ENCODE measurements around the gene TNFRSF8. TPM values are rescaled to one million over a fixed set of nuclear protein-coding genes. Genes with fewer than 3 reads are reported as not detected.

The TNFRSF8 gene
- total and polyA plus RNA-seq, 7 experiments from 2014 or later = 0.56 to 29.3 (median 4.0) TPM; not detected in 4

- Histone ChIP-seq H3K27me3 (ENCODE audit: control insufficient read depth in 2 of 2, insufficient read depth in 2 of 2, low read length in 2 of 2) (no peaks in the 10 kb centered on the region), H3K27ac (ENCODE audit: low read depth, low read length) (no peak overlapping the region), H3K9me3 (ENCODE audit: control insufficient read depth in 2 of 3, low read length in 3 of 3) (no peaks in the 10 kb centered on the region), H3K4me1 (ENCODE audit: control insufficient read depth in 2 of 2, insufficient read depth in 2 of 2, low read length in 2 of 2) (peaks cover 9 to 15% of the 10 kb centered on the region in 2 donors), H3K36me3 (ENCODE audit: control insufficient read depth in 2 of 3, insufficient read depth in 3 of 3, low read length in 3 of 3) (no peaks in the 10 kb centered on the region), H3K4me3 (ENCODE audit: low read length) (peak overlapping the region; percentile 39)
- intact Hi-C loops (cut with micrococcal nuclease) = loop anchor here in 1 of 2 donors (1.0 to 2.0 kb wide), 2 partner anchors 22 to 28 kb away; partner anchors contain the start of gene MIIP
- H3K27ac Mint-ChIP-seq = no peak overlapping the region
- no peaks in the 10 kb centered on the region for H3K36me3 Mint-ChIP-seq
- H3K27me3 Mint-ChIP-seq = peaks cover 0 to 2% (median 0%) of the 10 kb centered on the region in 5 donors
- DNase-seq (no peak), ATAC-seq (no peak)
- H3K4me1 Mint-ChIP-seq = peaks cover 0 to 14% (median 0%) of the 10 kb centered on the region in 7 donors
- H3K9me3 Mint-ChIP-seq = no peaks in the 10 kb centered on the region
- no peak overlapping the region for H3K4me3 Mint-ChIP-seq
- POLR2A ChIA-PET = no interaction called here
- CTCF ChIA-PET = no interaction called here
These were observed 16.4 kb upstream of the TNFRSF8 start for GRCh38 chr1:12046749-12047119.

GRCh38 chr1:12047120-12047876 is 15.8 kb upstream of the TNFRSF8 start:
- ATAC-seq = peak; percentile 60
- Mint-ChIP-seq H3K27me3 (peaks cover 0 to 2% (median 0%) of the 10 kb centered on the region in 5 donors), H3K4me1 (peaks cover 0 to 19% (median 0%) of the 10 kb centered on the region in 7 donors), H3K27ac (no peak overlapping the region), H3K9me3 (no peaks in the 10 kb centered on the region), H3K4me3 (no peak overlapping the region), H3K36me3 (no peaks in the 10 kb centered on the region)
- DNase-seq = peak in 4 of 9 donors; percentile 6 to 76 (median 20)
- no peak overlapping the region for H3K27ac ChIP-seq (ENCODE audit: low read depth, low read length)
- H3K36me3 ChIP-seq (ENCODE audit: control insufficient read depth in 2 of 3, insufficient read depth in 3 of 3, low read length in 3 of 3) = no peaks in the 10 kb centered on the region
- intact Hi-C loops (cut with micrococcal nuclease) = loop anchor here in 1 of 2 donors (1.0 to 2.0 kb wide), 2 partner anchors 21 to 28 kb away; partner anchors contain the start of gene MIIP
- H3K9me3 ChIP-seq (ENCODE audit: control insufficient read depth in 2 of 3, low read length in 3 of 3) = no peaks in the 10 kb centered on the region
- peaks cover 9 to 18% of the 10 kb centered on the region in 2 donors for H3K4me1 ChIP-seq (ENCODE audit: control insufficient read depth in 2 of 2, insufficient read depth in 2 of 2, low read length in 2 of 2)
- ChIA-PET CTCF (no interaction called here), POLR2A (no interaction called here)
- peak overlapping the region; percentile 39 for H3K4me3 ChIP-seq (ENCODE audit: low read length)
- no peaks in the 10 kb centered on the region for H3K27me3 ChIP-seq (ENCODE audit: control insufficient read depth in 2 of 2, insufficient read depth in 2 of 2, low read length in 2 of 2)

GRCh38 chr1:12048372-12048771 is 14.7 kb upstream of the TNFRSF8 start:
- Histone ChIP-seq H3K36me3 (ENCODE audit: control insufficient read depth in 2 of 3, insufficient read depth in 3 of 3, low read length in 3 of 3) (no peaks in the 10 kb centered on the region), H3K27me3 (ENCODE audit: control insufficient read depth in 2 of 2, insufficient read depth in 2 of 2, low read length in 2 of 2) (no peaks in the 10 kb centered on the region), H3K9me3 (ENCODE audit: control insufficient read depth in 2 of 3, low read length in 3 of 3) (no peaks in the 10 kb centered on the region), H3K4me3 (ENCODE audit: low read length) (no peak overlapping the region), H3K4me1 (ENCODE audit: control insufficient read depth in 2 of 2, insufficient read depth in 2 of 2, low read length in 2 of 2) (peaks cover 9 to 20% of the 10 kb centered on the region in 2 donors), H3K27ac (ENCODE audit: low read depth, low read length) (no peak overlapping the region)
- POLR2A ChIA-PET = no interaction called here
- no peaks in the 10 kb centered on the region for H3K36me3 Mint-ChIP-seq
- peaks cover 0 to 2% (median 0%) of the 10 kb centered on the region in 5 donors for H3K27me3 Mint-ChIP-seq
- CTCF ChIA-PET = no interaction called here
- DNase-seq (no peak), ATAC-seq (no peak)
- H3K4me3 Mint-ChIP-seq = peak overlapping the region in 1 of 10 donors; percentile 2
- peak overlapping the region in 1 of 9 donors; percentile 43 for H3K27ac Mint-ChIP-seq
- no peaks in the 10 kb centered on the region for H3K9me3 Mint-ChIP-seq
- peaks cover 0 to 27% (median 0%) of the 10 kb centered on the region in 7 donors for H3K4me1 Mint-ChIP-seq
- intact Hi-C loops (cut with micrococcal nuclease) = no loop called here

GRCh38 chr1:12049616-12050015 is 13.5 kb upstream of the TNFRSF8 start:
- Mint-ChIP-seq H3K4me3 (no peak overlapping the region), H3K27ac (no peak overlapping the region), H3K9me3 (no peaks in the 10 kb centered on the region), H3K36me3 (no peaks in the 10 kb centered on the region), H3K27me3 (no peaks in the 10 kb centered on the region), H3K4me1 (peaks cover 0 to 35% (median 0%) of the 10 kb centered on the region in 7 donors)
- no peak for DNase-seq
- ATAC-seq = no peak
- intact Hi-C loops (cut with micrococcal nuclease) = no loop called here
- CTCF ChIA-PET = no interaction called here
- POLR2A ChIA-PET = no interaction called here
- peaks cover 9 to 20% of the 10 kb centered on the region in 2 donors for H3K4me1 ChIP-seq (ENCODE audit: control insufficient read depth in 2 of 2, insufficient read depth in 2 of 2, low read length in 2 of 2)
- H3K27me3 ChIP-seq (ENCODE audit: control insufficient read depth in 2 of 2, insufficient read depth in 2 of 2, low read length in 2 of 2) = no peaks in the 10 kb centered on the region
- H3K9me3 ChIP-seq (ENCODE audit: control insufficient read depth in 2 of 3, low read length in 3 of 3) = no peaks in the 10 kb centered on the region
- no peak overlapping the region for H3K4me3 ChIP-seq (ENCODE audit: low read length)
- H3K36me3 ChIP-seq (ENCODE audit: control insufficient read depth in 2 of 3, insufficient read depth in 3 of 3, low read length in 3 of 3) = no peaks in the 10 kb centered on the region
- no peak overlapping the region for H3K27ac ChIP-seq (ENCODE audit: low read depth, low read length)

- DNase-seq = no peak
These were observed 11.7 kb upstream of the TNFRSF8 start for GRCh38 chr1:12051361-12051760.

GRCh38 chr1:12052008-12052573 is 11.0 kb upstream of the TNFRSF8 start:
- Mint-ChIP-seq H3K27ac (peak overlapping the region in 2 of 9 donors; percentile 60 to 77), H3K4me1 (peaks cover 0 to 40% (median 0%) of the 10 kb centered on the region in 7 donors), H3K27me3 (no peaks in the 10 kb centered on the region), H3K9me3 (no peaks in the 10 kb centered on the region), H3K36me3 (no peaks in the 10 kb centered on the region), H3K4me3 (peak overlapping the region in 1 of 10 donors; percentile 18)
- no peaks in the 10 kb centered on the region for H3K36me3 ChIP-seq (ENCODE audit: control insufficient read depth in 2 of 3, insufficient read depth in 3 of 3, low read length in 3 of 3)
- DNase-seq = peak in 1 of 9 donors; percentile 51
- H3K4me1 ChIP-seq (ENCODE audit: control insufficient read depth in 2 of 2, insufficient read depth in 2 of 2, low read length in 2 of 2) = peaks cover 3 to 13% of the 10 kb centered on the region in 2 donors
- ChIA-PET POLR2A (no interaction called here), CTCF (no interaction called here)
- no peaks in the 10 kb centered on the region for H3K27me3 ChIP-seq (ENCODE audit: control insufficient read depth in 2 of 2, insufficient read depth in 2 of 2, low read length in 2 of 2)
- no peak overlapping the region for H3K27ac ChIP-seq (ENCODE audit: low read depth, low read length)
- H3K9me3 ChIP-seq (ENCODE audit: control insufficient read depth in 2 of 3, low read length in 3 of 3) = no peaks in the 10 kb centered on the region
- no peak overlapping the region for H3K4me3 ChIP-seq (ENCODE audit: low read length)
- intact Hi-C loops (cut with micrococcal nuclease) = no loop called here
- peak; percentile 67 for ATAC-seq

More at GRCh38 chr1:12051361-12051760, 11.7 kb upstream of the TNFRSF8 start:
- Mint-ChIP-seq H3K9me3 (no peaks in the 10 kb centered on the region), H3K4me3 (no peak overlapping the region), H3K36me3 (no peaks in the 10 kb centered on the region), H3K27me3 (no peaks in the 10 kb centered on the region), H3K27ac (no peak overlapping the region), H3K4me1 (peaks cover 0 to 32% (median 0%) of the 10 kb centered on the region in 7 donors)
- no peak for ATAC-seq
- Histone ChIP-seq H3K36me3 (ENCODE audit: control insufficient read depth in 2 of 3, insufficient read depth in 3 of 3, low read length in 3 of 3) (no peaks in the 10 kb centered on the region), H3K4me3 (ENCODE audit: low read length) (no peak overlapping the region), H3K9me3 (ENCODE audit: control insufficient read depth in 2 of 3, low read length in 3 of 3) (no peaks in the 10 kb centered on the region), H3K27me3 (ENCODE audit: control insufficient read depth in 2 of 2, insufficient read depth in 2 of 2, low read length in 2 of 2) (no peaks in the 10 kb centered on the region), H3K4me1 (ENCODE audit: control insufficient read depth in 2 of 2, insufficient read depth in 2 of 2, low read length in 2 of 2) (peaks cover 9 to 20% of the 10 kb centered on the region in 2 donors), H3K27ac (ENCODE audit: low read depth, low read length) (no peak overlapping the region)
- intact Hi-C loops (cut with micrococcal nuclease) = no loop called here
- ChIA-PET CTCF (interaction anchor here (0.6 kb wide), 1 partner anchor 569 kb away, joined by 3 read pairs; no protein-coding TSS in a partner anchor), POLR2A (no interaction called here)

Measured in naive thymus-derived CD4-positive, alpha-beta T cell (primary cell).